ENCODE measurements around the gene IGFBPL1. TPM values are rescaled to one million over a fixed set of nuclear protein-coding genes. Genes with fewer than 3 reads are reported as not detected.
"Not testable (repeated sequence)": the region's sequence is repeated elsewhere in the genome, so short reads cannot be mapped to it uniquely, and the experiment has no call there.

The IGFBPL1 gene
- total RNA-seq, 1 donor from 2014 or later = 0.87 TPM

DNA sequence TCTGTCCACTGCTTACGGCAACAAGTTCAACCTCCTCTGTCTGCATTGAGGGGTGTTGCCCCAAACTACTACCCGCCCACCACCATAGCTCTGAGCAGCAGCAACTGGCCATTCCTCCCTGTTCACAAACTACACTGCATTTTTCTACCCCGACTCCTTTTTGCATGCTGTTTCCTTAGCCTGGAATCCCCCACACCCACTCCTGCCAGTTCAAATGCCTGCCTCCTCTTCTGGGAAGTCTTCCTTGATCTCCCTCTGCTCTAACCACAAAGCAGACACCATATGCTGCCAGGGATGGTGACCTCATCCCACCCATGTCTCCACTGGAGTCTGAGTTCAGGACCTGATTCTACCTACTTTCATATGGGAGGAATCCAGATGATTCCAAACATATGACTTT, 18.5 kb downstream of the IGFBPL1 start:
- H3K9me3 ChIP-seq = no peaks in the 10 kb centered on the region
- no peaks in the 10 kb centered on the region for H3K4me1 ChIP-seq
- no peak overlapping the region for H3K27ac ChIP-seq
- no peaks in the 10 kb centered on the region for H3K36me3 ChIP-seq
- intact Hi-C loops (cut with DNase I) = no loop called here
- TF ChIP-seq, protein P1, sequence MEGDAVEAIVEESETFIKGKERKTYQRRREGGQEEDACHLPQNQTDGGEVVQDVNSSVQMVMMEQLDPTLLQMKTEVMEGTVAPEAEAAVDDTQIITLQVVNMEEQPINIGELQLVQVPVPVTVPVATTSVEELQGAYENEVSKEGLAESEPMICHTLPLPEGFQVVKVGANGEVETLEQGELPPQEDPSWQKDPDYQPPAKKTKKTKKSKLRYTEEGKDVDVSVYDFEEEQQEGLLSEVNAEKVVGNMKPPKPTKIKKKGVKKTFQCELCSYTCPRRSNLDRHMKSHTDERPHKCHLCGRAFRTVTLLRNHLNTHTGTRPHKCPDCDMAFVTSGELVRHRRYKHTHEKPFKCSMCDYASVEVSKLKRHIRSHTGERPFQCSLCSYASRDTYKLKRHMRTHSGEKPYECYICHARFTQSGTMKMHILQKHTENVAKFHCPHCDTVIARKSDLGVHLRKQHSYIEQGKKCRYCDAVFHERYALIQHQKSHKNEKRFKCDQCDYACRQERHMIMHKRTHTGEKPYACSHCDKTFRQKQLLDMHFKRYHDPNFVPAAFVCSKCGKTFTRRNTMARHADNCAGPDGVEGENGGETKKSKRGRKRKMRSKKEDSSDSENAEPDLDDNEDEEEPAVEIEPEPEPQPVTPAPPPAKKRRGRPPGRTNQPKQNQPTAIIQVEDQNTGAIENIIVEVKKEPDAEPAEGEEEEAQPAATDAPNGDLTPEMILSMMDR (IDR thresholded peaks at IDR 0.05) = no peak
- DNase-seq = no peak
- H3K4me3 ChIP-seq = no peak overlapping the region
- peaks cover 18% of the 10 kb centered on the region for H3K27me3 ChIP-seq
- no peak for ATAC-seq

DNA sequence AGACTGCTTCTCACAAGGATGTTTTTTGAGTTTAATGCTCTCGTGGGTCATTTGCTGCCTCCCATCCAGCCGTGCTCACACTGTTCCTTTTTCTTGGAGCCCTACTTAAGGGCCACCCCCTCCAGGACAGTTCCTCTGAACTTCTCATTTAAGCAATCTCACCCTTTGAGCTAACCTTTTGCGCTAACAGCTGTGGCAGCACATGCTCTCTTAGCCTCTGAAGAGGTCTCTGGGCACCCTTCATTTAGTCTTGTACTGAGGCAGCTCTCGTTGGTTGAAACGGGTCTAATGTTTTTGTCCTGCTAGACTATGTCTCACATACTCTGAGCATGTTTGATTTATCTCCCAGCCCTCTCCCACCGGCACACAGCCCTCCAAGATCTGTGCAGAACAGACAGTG, 19.9 kb downstream of the IGFBPL1 start:
- intact Hi-C loops (cut with DNase I) = no loop called here
- no peak overlapping the region for H3K4me3 ChIP-seq
- no peaks in the 10 kb centered on the region for H3K36me3 ChIP-seq
- no peaks in the 10 kb centered on the region for H3K9me3 ChIP-seq
- no peak overlapping the region for H3K27ac ChIP-seq
- H3K27me3 ChIP-seq = peaks cover 18% of the 10 kb centered on the region
- TF ChIP-seq, protein P1 (IDR thresholded peaks at IDR 0.05) = no peak
- no peak for ATAC-seq
- DNase-seq = no peak
- H3K4me1 ChIP-seq = peaks cover 4% of the 10 kb centered on the region

DNA sequence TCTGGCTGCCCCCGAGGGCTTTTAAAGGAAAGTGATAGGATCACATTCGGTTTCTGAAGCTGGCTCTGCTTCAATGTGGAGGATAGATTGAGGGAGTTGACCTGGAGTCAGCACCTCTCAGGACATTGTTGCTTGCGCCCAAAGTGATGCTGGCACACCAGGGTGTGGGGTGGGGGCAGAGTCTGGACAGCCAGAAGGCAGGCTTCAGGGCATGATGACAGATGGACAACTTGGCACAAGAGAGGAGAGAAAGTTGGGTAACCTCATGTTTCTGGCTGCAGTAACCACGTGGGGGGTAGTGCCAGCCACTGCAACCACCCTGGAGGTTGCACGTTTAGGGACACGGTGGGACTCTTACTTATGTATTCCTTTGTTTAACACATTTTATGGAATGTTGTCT, 22.3 kb downstream of the IGFBPL1 start:
- TF ChIP-seq, protein P1 (IDR thresholded peaks at IDR 0.05) = no peak
- intact Hi-C loops (cut with DNase I) = no loop called here
- H3K4me3 ChIP-seq = no peak overlapping the region
- peaks cover 18% of the 10 kb centered on the region for H3K27me3 ChIP-seq
- peaks cover 4% of the 10 kb centered on the region for H3K4me1 ChIP-seq
- no peaks in the 10 kb centered on the region for H3K9me3 ChIP-seq
- ATAC-seq (no peak), DNase-seq (no peak)
- no peak overlapping the region for H3K27ac ChIP-seq
- H3K36me3 ChIP-seq = no peaks in the 10 kb centered on the region

DNA sequence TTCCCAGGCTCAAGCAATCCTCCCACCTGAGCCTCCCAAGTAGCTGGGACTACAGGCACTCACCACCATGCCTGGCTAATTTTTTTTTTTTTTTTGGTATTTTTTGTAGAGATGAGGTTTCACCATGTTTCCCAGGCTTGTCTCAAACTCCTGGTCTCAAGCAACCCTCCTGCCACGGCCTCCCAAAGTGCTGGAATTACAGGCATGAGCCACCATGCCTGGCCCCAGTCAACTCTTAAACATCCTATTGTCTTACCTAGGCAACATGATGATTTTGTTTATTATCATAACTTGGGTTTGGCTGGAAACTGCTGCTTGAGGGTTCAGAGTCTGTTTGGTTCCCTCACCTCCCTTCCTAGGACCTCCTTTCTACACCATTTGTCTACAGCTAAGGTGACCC, 25.1 kb downstream of the IGFBPL1 start:
- H3K4me1 ChIP-seq; intact Hi-C loops (cut with DNase I); H3K4me3 ChIP-seq; ATAC-seq; H3K9me3 ChIP-seq; H3K27me3 ChIP-seq; DNase-seq; H3K27ac ChIP-seq: not testable (repeated sequence)
- peaks cover 11% of the 10 kb centered on the region for H3K36me3 ChIP-seq

DNA sequence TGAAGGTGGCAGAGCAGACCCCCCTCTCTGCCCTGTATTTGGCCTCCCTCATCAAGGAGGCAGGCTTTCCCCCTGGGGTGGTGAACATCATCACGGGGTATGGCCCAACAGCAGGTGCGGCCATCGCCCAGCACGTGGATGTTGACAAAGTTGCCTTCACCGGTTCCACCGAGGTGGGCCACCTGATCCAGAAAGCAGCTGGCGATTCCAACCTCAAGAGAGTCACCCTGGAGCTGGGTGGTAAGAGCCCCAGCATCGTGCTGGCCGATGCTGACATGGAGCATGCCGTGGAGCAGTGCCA, 27.9 kb downstream of the IGFBPL1 start:
- TF ChIP-seq, protein P1 (IDR thresholded peaks at IDR 0.05) = no peak

DNA sequence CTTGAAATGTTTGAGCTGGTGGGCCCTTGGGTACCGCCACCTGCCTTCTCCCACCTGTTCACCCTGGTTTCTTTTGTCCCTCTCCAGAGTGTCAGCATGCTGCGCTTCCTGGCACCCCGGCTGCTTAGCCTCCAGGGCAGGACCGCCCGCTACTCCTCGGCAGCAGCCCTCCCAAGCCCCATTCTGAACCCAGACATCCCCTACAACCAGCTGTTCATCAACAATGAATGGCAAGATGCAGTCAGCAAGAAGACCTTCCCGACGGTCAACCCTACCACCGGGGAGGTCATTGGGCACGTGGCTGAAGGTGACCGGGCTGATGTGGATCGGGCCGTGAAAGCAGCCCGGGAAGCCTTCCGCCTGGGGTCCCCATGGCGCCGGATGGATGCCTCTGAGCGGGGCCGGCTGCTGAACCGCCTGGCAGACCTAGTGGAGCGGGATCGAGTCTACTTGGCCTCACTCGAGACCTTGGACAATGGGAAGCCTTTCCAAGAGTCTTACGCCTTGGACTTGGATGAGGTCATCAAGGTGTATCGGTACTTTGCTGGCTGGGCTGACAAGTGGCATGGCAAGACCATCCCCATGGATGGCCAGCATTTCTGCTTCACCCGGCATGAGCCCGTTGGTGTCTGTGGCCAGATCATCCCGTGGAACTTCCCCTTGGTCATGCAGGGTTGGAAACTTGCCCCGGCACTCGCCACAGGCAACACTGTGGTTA, 28.4 kb downstream of the IGFBPL1 start:
- Histone ChIP-seq H3K9me3 (no peaks in the 10 kb centered on the region), H3K4me3 (no peak overlapping the region), H3K27ac (no peak overlapping the region), H3K36me3 (peaks cover 11% of the 10 kb centered on the region), H3K4me1 (peaks cover 12% of the 10 kb centered on the region), H3K27me3 (no peaks in the 10 kb centered on the region)
- ATAC-seq = no peak
- intact Hi-C loops (cut with DNase I) = no loop called here
- no peak for DNase-seq
- TF ChIP-seq, protein P1 (IDR thresholded peaks at IDR 0.05) = no peak

More for the DNA sequence above, 27.9 kb downstream of the IGFBPL1 start:
- no peak for DNase-seq
- Histone ChIP-seq H3K9me3 (no peaks in the 10 kb centered on the region), H3K4me3 (no peak overlapping the region), H3K27me3 (no peaks in the 10 kb centered on the region), H3K36me3 (peaks cover 11% of the 10 kb centered on the region), H3K4me1 (peaks cover 12% of the 10 kb centered on the region), H3K27ac (no peak overlapping the region)
- ATAC-seq = no peak
- intact Hi-C loops (cut with DNase I) = no loop called here
